ENCODE results near the gene RYR3.

GRCh38 chr15:33882921-33883320, 572.2 kb downstream of the RYR3 start:
- no peak for TF ChIP-seq CTCF (IDR thresholded peaks at IDR 0.05; ENCODE audit: low read depth, low read length, poor library complexity, severe bottlenecking)
- no peak for TF ChIP-seq EZH2phosphoT487 (IDR thresholded peaks at IDR 0.05; ENCODE audit: borderline replicate concordance, low read length)

All from DOHH2 (cell line).